HG02798 (cell line): ENCODE measurements around the gene INSR.
"Not testable (repeated sequence)": the region's sequence is repeated elsewhere in the genome, so short reads cannot be mapped to it uniquely, and the experiment has no call there.

Source experiments
- ATAC-seq: cut with Tn5 transposase; IDR thresholded peaks from one replicate; pipeline ENCODE4 v1.9.1; 2021; ENCODE audit warnings: mild to moderate bottlenecking; ENCODE audit not compliant: unreplicated experiment, poor library complexity

The INSR gene

DNA sequence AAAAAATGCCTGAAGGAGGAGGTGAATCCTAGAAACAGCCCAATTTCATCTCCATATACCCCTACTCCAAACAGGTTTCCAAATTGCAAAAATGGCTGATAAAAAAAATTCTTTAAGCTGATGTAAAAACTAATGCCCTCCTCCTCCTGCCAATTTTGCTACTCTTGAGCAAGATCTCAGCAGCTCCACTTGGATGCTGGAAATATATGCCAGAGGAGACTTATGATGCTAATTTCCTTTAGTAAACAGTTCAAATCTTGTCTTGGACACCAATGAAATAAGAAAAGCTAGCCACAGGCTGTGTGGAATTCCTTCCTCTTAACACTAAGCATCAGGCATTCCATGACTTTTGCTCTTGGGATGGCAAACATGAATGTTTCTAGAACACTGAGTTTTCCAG, 67.5 kb downstream of the INSR start:
- ATAC-seq: no peak

DNA sequence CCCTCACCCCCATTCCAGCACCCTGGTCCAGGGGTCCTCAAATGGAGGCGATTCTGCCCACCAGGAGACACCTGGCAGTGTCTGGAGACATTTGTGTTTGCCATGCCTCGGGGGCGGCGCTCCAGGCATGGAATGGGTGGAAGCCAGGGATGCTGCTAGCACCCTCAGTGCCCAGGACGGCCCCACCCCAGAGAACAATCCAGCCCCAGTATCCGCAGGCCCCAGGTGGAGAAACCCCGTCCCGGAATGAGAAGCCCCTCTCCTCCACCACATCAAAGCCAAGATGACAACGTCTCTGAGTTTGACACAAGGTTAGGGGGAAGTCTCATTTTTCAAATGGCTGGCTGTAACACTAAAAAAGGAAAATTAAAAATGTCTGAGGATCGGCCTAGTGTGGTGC, 68.5 kb downstream of the INSR start:
- no peak for ATAC-seq

DNA sequence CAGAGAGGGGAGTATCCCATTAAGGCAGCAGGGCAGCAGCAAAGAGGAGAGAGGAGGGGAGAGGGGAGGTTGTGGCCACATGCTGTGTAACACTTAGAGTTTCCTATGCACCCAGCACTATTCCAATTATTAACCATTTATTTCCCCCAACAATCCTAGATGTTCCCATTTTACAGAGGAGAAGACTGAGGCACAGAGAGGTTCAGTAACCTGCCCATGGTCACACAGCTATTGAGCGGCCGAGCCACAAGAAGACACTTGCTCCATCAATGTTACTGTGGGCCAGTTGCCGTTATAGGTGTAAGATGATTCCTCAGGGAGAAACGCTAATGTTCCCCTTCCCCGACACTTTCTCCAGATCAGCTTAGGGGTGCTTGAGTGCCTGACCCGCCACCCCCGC, 69.2 kb downstream of the INSR start:
- no peak for ATAC-seq

DNA sequence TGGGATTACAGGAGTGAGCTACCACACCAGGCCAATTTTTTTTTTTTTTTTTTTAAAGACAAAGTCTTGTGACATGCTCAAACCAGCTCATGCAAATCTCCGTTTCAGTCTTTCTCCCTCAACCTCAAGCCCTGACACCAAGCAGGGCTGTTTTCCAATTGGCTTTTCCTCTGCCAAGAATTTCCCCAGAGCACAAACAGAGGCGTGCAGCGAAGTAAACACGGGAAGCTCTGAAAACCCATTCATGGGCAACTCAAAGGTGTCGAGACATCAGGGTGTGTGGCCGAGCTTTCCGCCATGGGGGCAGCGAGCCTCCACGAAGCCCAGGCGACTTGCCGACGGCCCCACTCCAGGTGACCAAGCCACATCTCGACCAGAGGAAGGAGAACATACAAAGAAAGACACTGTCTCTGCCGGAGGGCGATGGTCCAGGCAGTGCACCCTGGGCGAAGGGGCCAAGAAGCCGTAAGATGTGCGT, 70.0 kb downstream of the INSR start:
- no peak for ATAC-seq

DNA sequence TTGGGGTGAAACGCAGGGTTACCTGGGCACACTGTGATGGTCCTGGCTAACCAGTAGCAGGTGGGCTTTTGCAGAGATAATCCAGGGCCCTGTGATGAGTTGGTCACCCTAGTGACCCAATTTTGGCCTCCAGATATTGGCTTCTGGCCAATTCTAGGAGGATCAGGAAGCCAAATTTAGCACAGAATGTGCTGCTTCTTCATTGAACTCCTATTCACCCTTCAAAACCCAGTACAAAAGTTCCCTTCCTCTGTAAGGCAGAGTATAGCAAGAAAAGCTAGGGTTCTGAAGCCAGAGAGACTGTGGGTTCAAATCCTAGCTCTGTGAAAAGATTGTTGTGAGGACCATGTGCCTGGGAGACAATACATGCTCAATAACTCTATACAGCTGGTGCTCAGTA, 70.8 kb downstream of the INSR start:
- ATAC-seq: no peak

DNA sequence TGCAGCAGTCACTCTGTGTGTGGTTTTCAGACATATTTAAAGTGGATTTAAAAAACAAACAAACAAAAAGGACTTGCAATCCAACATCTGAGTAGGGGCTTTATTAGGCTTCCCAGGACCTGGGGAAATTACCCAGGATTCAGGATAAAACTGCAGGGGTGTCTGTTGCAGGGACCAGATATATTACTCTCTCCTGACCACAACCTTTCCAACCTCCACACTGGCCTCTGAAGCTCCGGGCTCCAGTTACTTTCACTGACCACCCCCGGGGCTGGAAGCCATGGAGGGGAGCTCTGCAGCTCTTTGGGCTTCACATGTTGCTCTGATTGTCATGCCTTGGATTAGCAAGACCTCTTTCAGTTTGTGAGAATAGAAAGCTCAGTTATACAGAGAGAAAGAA, 75.2 kb downstream of the INSR start:
- no peak for ATAC-seq

DNA sequence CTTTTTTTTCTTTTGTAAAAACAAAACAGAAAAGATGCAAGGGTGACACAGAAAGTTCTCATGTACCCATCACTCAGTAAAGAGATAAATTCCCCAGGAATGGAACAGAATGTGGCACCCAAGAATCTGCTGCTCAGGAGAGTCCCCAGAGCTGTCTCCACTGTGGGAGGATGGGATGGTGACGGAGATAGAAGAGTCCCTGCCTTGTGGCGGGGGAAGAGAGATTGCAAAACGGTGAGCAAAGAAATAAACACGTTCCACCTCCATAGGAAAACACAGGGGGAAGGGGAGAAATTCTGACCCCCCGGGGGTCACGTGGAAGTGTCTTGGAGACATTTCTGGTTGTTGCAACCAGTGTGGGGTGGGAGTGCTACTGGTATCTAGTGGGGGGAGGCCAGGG, 76.4 kb downstream of the INSR start:
- no peak for ATAC-seq

DNA sequence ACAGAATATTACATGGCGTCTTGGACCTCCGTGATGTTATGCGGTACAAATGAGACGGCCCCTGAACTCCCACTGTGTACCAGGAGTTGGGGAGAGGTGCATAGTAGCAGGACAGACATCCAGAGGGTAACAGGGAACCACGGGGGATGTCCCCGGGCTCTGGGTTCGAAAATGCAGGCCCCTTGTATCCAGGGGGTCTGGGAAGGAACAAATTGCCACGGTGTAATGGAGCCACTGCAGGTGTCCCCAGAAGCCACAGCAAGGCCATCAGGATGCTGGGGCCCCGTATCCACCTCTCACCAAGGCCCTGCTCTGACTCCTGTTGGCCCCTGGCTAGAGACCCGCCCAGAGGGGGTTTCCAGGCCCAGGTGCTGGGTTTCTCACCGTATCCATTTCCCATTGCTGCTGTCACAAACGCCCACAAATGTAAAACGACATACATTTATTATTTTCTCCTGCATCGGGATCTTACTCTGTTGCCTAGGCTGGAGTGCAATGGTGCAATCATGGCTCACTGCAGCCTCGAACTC, 77.8 kb downstream of the INSR start:
- ATAC-seq: no peak

DNA sequence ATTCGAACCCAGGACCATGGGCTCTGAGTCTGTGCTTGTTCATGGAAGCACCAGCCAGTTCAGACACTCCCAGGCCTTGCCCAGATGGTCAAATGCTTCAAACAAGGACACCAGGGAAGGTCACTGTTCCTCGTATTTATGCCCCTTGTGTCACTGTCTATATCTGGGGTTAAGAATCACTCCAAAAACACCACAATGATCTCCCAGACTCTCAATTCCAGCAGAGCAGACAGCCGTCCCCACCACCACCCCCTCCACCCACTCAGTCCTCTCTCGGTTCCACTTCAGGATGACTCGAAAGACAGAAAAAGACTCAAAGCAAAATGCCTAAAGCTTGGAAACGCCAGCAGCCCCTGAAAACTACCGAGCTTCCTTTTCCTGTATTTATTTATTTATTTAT, 79.0 kb downstream of the INSR start:
- ATAC-seq: no peak

DNA sequence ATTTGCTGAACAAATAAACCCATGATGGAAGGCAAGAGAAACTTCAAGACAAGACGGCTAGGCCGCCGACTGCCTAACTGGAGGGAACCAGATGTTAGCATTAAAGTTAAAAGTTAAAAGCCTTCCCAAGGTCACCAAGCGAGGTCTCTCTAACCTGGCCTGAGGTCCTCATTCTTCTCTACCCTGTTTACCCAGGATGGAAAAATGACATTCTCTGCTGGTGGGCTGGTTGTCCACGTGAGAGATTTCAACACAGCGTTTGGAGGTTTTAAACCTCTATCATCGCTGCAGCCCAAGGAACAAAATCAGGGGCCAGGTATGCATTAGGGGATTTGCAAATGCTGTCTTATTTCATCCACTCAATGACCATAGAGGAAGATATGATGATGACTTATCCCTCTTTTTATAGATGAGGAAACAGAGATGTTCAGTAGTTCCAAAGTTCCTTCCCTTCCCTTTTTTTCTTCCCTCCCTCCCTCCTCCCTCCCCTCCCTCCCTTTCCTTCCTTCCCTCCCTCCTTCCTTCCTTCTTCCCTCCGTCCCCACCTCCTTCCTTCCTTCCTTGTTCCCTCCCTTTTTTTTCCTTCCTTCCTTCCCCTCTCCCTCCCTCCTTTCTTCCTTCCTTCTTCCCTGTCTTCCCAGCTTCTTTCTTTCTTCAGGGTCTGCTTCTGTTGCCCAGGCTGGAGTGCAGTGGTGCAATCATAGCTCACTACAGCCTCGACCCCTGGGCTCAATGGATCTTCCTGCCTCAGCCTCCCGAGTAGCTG, 79.7 kb downstream of the INSR start:
- ATAC-seq: no peak

DNA sequence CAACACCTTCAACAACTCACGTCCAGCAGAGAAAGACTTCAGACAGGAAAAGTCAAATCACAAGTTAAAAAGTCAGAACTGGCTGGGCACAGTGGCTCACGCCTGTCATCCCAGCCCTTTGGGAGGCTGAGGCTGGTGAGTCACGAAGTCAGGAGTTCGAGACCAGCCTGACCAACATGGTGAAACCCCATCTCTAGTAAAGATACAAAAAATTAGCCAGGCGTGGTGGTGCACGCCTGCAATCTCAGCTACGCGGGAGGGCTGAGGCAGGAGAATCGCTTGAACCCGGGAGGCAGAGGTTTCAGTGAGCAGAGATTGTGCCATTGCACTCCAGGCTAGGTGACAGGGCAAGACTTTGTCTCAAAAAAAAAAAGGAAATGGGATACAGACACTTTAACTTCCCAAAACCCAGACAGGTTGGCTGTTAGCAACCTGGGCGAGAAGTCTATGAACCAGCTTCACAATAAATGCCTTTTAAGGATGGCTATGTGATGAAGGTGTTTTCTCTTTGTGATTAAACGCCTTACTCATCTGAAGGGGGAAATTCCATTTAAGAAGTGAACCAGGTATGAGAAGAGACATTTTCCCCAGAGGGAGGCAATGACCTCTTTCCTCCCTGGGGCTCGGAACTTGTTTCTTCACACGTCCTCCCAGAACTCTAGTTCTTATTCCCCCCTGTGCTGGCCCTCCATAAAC, 80.4 kb downstream of the INSR start:
- no peak for ATAC-seq

DNA sequence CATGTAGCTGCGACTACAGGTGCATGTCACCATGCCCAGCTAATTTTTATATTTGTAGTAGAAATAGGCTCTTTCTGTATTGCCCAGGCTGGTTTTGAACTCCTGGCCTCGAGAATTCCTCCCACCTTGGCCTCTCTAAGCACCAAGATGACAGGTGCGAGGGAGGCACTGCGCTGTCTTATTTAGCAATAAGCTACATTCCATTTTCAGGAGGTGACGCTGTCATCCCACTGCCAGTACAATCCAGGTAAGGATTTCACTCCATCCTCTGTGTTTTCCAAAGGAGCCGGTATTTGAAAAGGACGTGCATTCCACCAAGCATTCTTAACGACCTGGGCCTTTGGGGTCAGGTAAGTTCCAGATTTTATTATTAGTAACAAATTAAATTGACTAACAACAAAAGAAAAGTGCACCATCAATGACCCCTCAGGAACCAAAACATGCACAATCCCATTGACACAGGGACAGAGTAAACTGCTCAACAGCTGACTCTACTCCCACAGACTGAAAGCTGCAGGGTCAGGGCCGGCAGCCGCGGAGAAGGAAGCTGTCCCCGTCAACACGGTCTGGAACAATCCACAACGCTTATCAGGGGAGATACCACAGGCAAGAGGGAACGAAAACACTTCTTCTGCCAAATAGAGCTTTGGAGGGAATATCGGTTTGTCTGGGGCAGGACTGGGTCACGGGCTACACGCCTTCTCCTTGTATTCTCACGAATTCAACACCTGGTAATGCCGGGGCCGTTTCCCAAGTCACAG, 82.8 kb downstream of the INSR start:
- no peak for ATAC-seq

DNA sequence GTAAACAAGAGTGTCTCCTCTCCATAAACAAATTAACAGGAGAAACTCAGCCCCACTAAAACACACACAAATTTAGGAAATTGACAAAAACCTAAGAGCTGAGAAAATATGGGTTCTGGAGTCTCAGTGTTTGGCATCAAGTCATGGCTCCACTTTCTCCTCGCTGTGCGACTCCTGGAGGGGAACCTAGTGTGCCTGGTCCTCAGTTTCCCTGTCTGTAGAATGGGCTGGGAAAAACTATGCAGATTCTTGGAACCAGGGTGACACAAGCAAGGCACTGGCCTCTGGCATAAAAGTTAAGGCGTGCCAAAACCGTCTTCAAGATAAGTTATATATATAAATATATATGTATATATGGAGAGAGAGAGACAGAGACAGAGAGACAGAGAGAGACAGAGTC, 83.9 kb downstream of the INSR start:
- ATAC-seq: no peak

DNA sequence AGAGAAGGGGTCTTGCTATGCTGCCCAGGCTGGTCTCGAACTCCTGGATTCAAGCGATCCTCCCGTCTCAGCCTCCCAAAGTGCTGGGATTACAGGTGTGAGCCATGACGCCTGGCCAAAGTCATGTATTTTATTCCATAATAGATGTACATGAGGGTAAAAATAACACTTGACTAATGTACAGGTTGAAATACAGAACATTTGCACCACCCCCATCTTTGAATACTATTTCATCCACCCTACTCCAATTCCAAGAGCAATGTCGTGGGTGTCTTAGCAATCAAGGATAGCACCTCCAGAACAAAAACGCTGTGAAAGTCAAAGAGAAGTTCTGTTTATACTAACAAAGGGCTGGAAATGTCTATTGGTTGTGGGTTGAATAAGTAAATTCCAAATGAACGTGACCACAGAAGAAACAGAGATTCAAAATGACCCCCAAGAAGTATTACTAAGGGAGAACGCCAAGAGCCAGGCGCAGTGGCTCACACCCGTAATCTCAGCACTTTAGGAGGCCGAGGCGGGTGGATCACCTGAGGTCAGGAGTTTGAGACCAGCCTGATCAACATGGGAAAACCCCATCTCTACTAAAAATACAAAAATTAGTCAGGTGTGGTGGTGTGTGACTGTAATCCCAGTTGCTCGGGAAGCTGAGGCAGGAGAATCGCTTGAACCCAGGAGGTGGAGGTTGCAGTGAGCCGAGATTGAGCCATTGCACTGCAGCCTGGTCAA, 84.5 kb downstream of the INSR start:
- not testable (repeated sequence) for ATAC-seq

DNA sequence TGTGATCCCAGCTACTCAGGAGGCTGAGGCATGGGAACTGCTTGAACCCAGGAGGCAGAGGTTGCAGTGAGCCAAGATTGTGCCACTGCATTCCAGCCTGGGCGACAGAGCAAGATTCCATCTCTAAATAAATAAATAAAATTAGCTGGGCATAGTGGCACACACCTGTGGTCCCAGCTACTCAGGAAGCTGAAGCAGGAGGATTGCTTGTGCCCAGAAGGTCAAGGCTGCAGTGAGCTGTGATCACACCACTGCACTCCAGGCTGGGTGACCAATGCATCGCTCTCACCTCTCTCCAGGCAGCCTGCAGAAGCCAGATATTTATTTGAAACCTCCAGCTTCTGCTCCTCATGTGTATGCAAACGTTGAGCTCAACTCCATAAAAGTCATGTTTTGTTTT, 85.2 kb downstream of the INSR start:
- ATAC-seq: not testable (repeated sequence)

DNA sequence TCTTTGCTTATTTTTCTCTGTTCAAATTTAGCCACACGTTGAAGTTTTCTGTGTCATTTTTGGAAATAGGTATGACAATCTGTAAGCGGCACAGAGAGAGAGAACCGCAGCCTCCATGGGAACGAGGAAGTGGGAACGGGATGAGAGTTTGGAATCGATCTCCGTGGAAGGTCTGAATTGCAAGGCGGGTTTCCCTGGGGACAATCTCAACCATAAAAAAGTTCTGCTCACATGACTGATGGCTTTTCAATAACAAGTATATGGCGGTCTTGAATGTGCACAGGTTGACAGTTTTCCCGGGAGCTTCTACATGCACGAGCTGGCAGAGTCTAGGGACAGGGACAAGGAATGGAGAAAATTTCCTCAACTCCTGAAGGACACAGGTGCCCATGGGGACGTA, 90.9 kb downstream of the INSR start:
- no peak for ATAC-seq

DNA sequence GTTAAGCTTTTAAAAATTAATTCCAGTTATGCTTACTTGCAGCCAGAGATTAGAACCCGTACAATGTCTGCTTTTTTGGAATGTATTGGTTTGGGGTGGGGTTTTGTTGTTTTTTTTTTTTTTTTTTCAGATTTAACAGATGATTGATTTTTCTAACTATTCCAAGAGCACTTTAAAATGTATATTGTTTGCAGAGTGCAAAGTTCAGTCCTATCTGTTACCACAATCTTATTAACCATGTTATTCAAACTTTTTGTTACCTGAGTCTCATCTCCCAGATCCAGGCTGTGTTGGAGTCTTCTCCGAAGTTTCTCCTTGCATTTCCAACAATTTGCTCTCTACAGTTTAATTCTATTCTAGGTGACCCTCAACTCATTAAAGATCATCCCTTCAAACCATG, 91.3 kb downstream of the INSR start:
- no peak for ATAC-seq

DNA sequence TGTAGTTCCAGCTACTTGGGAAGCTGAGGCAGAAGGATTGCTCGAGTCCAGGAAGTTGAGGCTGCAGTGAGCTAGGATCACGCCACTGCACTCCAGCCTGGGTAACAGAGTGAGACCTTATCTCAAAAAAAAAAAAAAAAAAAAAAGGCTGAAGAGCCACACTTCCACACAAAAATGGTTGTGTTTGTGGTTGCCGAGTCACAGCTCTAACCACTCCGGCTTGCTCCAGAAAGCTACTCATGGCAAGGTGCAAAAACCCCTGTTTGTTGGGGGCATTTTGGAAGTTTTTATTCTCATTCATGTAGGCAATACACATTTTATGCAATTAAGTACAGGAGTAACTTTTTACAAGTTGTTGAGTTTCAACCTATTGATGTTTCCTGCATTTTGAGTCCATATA, 93.5 kb downstream of the INSR start:
- no peak for ATAC-seq

DNA sequence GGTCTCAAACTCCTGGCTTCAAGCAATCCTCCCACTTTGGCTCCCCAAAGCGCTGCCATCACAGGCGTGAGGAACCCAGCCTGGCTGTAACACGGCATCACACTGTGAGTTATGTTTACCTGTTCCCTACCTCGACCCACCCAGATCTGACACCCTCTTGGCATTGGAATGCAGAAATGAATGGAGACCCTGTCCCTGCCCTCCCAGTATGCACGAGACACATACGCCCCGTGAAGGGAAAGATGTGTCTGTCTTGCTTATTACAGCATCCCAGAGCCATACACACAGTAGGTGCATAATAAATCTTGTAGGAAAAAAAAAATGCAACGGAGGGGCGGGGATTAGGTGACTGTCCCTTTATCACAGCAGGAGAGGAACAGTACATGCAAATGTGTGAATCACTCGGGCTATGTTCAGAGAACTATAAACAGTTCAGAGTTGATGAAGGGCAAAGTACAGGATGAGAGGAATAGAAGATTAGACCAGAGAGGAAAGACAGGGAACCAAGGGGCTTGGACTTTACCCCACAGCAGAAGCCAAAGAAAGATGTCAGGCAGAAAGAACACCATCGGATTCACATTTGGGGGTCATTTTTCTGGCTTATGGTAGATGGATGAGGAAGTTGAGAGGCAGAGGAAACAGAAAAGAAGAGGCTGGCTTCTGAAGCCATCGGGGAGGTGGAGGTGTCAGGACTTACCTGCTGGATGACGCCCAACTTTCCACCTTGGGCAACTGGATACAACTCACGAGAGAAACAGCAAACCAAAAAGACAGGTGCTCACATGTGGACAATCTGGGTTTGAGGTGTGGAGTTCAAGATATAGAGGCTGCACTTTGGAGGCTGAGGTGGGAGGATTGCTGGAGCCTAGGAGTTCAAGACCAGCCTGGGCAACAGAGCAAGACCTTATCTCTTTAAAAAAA, 94.3 kb downstream of the INSR start:
- no peak for ATAC-seq
